ENCODE results near the gene STAB2. TPM values are rescaled to one million over a fixed set of nuclear protein-coding genes. Genes with fewer than 3 reads are reported as not detected.

Gene STAB2
- total and polyA plus RNA-seq, 2 donors (not counting 1 experiment from before 2014, with no cell fraction given) = not detected

DNA sequence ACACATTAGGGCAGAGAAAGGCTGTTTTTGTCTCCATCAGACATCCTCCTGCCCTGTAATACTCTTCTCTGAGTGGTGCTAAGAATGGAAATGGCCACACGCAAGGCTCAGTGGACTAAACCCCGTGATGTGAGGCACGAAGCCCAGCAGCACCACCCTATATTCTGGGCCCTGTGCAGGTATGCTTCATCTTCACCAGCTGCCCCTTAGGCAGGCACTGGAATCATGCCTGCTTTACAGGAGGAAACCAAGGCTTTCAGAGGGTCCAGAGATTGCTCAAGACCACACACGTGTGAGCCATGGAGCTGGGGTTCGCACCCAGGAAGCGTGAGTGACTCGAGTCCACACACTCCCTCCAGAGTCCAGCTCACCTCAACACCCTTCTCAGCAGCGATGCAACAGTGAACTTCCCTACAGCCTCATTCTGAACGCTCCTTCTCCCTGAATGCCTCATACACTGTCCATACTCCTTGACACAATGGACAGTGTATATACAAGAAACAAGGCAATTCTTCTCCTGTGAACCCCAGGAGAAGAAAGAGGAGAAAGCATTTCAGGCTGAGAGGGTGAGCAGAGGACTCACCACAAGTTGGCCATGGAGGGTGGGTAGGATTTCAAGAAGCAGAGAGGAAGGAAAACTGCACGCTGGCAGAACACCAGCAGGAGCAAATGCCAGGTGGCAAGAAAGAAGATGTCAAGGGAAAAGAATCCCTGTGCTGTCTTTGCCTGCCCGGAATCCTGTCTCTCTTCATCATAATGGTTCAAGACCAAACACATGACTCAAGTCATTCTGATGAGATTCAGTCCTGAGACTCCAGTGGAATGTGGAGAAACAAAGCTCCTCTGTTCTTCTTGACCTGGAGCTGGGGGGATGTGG is 214.9 kb downstream of the STAB2 start:
- H3K27ac ChIP-seq (ENCODE audit: low read length in 2 of 2) = no peak overlapping the region
- Mint-ChIP-seq H3K27me3 (no peaks in the 10 kb centered on the region), H3K4me3 (no peak overlapping the region), H3K9me3 (ENCODE audit: insufficient read depth) (no peaks in the 10 kb centered on the region), H3K4me1 (no peaks in the 10 kb centered on the region), H3K27ac (no peak overlapping the region)
- intact Hi-C loops (cut with micrococcal nuclease) = no loop called here
- H3K4me3 ChIP-seq (ENCODE audit: control extremely low read depth in 1 of 5, extremely low read depth in 1 of 5, insufficient read depth in 1 of 5, low read depth in 2 of 5, low read length in 4 of 5) = no peak overlapping the region
- POLR2A ChIA-PET = interaction anchor here (1.0 kb wide), 1 partner anchor 39 kb away, joined by 3 read pairs; the partner anchor contains the start of gene NT5DC3
- no peak overlapping the region for H3K4me2 ChIP-seq (replicated peaks; ENCODE audit: low read depth, low read length, poor library complexity, severe bottlenecking)
- TF ChIP-seq, protein P1, sequence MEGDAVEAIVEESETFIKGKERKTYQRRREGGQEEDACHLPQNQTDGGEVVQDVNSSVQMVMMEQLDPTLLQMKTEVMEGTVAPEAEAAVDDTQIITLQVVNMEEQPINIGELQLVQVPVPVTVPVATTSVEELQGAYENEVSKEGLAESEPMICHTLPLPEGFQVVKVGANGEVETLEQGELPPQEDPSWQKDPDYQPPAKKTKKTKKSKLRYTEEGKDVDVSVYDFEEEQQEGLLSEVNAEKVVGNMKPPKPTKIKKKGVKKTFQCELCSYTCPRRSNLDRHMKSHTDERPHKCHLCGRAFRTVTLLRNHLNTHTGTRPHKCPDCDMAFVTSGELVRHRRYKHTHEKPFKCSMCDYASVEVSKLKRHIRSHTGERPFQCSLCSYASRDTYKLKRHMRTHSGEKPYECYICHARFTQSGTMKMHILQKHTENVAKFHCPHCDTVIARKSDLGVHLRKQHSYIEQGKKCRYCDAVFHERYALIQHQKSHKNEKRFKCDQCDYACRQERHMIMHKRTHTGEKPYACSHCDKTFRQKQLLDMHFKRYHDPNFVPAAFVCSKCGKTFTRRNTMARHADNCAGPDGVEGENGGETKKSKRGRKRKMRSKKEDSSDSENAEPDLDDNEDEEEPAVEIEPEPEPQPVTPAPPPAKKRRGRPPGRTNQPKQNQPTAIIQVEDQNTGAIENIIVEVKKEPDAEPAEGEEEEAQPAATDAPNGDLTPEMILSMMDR (IDR thresholded peaks at IDR 0.05) = no peak
- no peak for TF ChIP-seq EZH2 (IDR thresholded peaks at IDR 0.05; ENCODE audit: borderline replicate concordance, insufficient read depth, low read depth, low read length, poor library complexity, severe bottlenecking)
- WGBS (ENCODE audit: insufficient coverage) = 99% methylated on average over 9 of the region's 11 CpGs
- DNase-seq (no peak), ATAC-seq (ENCODE audit: low read depth) (no peak)
- CTCF ChIA-PET = interaction anchor here (0.5 to 0.7 kb wide), 2 partner anchors 40 to 66 kb away, joined by 3 to 4 read pairs; no protein-coding TSS in a partner anchor
- H3K36me3 ChIP-seq (replicated peaks in 1 of 2; ENCODE audit: control extremely low read depth in 1 of 2, control insufficient read depth in 1 of 2, extremely low read depth in 1 of 2, insufficient read depth in 2 of 2, low read length in 1 of 2) = peaks cover 0 to 24% of the 10 kb centered on the region in 2 experiments
- no peak overlapping the region for H2AFZ ChIP-seq (ENCODE audit: insufficient read depth, low read depth, low read length, poor library complexity, severe bottlenecking)
- H3K9ac ChIP-seq (ENCODE audit: low read length) = no peak overlapping the region
- no peaks in the 10 kb centered on the region for H3K79me2 ChIP-seq (ENCODE audit: control insufficient read depth, insufficient read depth, low read length)
- no peaks in the 10 kb centered on the region for H4K20me1 ChIP-seq (ENCODE audit: control insufficient read depth, insufficient read depth, low read length, poor library complexity, severe bottlenecking)
- H3K4me1 ChIP-seq (ENCODE audit: control insufficient read depth in 2 of 2, insufficient read depth in 2 of 2, low read length in 2 of 2) = no peaks in the 10 kb centered on the region
- H3K9me3 ChIP-seq (ENCODE audit: control extremely low read depth in 1 of 3, control insufficient read depth in 2 of 3, insufficient read depth in 1 of 3, low read length in 2 of 3) = peaks cover 0 to 6% (median 0%) of the 10 kb centered on the region in 3 donors
- no peaks in the 10 kb centered on the region for H3K27me3 ChIP-seq (replicated peaks in 1 of 4; ENCODE audit: control extremely low read depth in 1 of 4, control insufficient read depth in 3 of 4, insufficient read depth in 4 of 4, low read length in 3 of 4)

DNA sequence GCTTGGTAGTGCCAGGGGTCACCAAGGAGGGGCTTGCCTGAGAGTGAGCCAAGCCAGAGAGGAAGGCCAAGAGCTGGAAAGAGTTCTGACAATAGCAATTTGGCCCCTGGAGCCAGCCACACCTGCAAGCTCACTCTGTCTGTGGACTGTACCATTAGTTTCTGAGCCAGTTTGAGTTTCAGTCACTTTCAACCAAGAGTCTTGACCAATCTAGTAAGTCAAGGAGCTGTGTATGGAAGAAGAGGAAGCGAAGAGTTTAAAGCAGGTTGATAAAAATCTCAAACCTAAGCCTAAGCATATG is 215.5 kb downstream of the STAB2 start:
- WGBS (ENCODE audit: insufficient coverage) = no CpG with 5 or more reads among the region's 1 CpG
- no peak for ATAC-seq (ENCODE audit: low read depth)
- Histone ChIP-seq H3K79me2 (ENCODE audit: control insufficient read depth, insufficient read depth, low read length) (no peaks in the 10 kb centered on the region), H3K9ac (ENCODE audit: low read length) (no peak overlapping the region), H2AFZ (ENCODE audit: insufficient read depth, low read depth, low read length, poor library complexity, severe bottlenecking) (no peak overlapping the region), H3K9me3 (ENCODE audit: control extremely low read depth in 1 of 3, control insufficient read depth in 2 of 3, insufficient read depth in 1 of 3, low read length in 2 of 3) (peaks cover 0 to 6% (median 0%) of the 10 kb centered on the region in 3 donors), H3K36me3 (replicated peaks in 1 of 2; ENCODE audit: control extremely low read depth in 1 of 2, control insufficient read depth in 1 of 2, extremely low read depth in 1 of 2, insufficient read depth in 2 of 2, low read length in 1 of 2) (peaks cover 0 to 24% of the 10 kb centered on the region in 2 experiments), H3K27me3 (replicated peaks in 1 of 4; ENCODE audit: control extremely low read depth in 1 of 4, control insufficient read depth in 3 of 4, insufficient read depth in 4 of 4, low read length in 3 of 4) (no peaks in the 10 kb centered on the region), H3K4me2 (replicated peaks; ENCODE audit: low read depth, low read length, poor library complexity, severe bottlenecking) (no peak overlapping the region), H3K4me3 (ENCODE audit: control extremely low read depth in 1 of 5, extremely low read depth in 1 of 5, insufficient read depth in 1 of 5, low read depth in 2 of 5, low read length in 4 of 5) (no peak overlapping the region), H3K4me1 (ENCODE audit: control insufficient read depth in 2 of 2, insufficient read depth in 2 of 2, low read length in 2 of 2) (no peaks in the 10 kb centered on the region), H3K27ac (ENCODE audit: low read length in 2 of 2) (no peak overlapping the region), H4K20me1 (ENCODE audit: control insufficient read depth, insufficient read depth, low read length, poor library complexity, severe bottlenecking) (no peaks in the 10 kb centered on the region)
- POLR2A ChIA-PET = no interaction called here
- H3K4me1 Mint-ChIP-seq = no peaks in the 10 kb centered on the region
- CTCF ChIA-PET = no interaction called here
- no peak for DNase-seq
- intact Hi-C loops (cut with micrococcal nuclease) = no loop called here
- no peak for TF ChIP-seq EZH2 (IDR thresholded peaks at IDR 0.05; ENCODE audit: borderline replicate concordance, insufficient read depth, low read depth, low read length, poor library complexity, severe bottlenecking)
- TF ChIP-seq, protein P1 (IDR thresholded peaks at IDR 0.05) = no peak
- H3K27ac Mint-ChIP-seq = no peak overlapping the region
- no peaks in the 10 kb centered on the region for H3K9me3 Mint-ChIP-seq (ENCODE audit: insufficient read depth)
- no peak overlapping the region for H3K4me3 Mint-ChIP-seq
- H3K27me3 Mint-ChIP-seq = no peaks in the 10 kb centered on the region
